ENCODE measurements around the gene C14orf119.

Gene C14orf119

DNA sequence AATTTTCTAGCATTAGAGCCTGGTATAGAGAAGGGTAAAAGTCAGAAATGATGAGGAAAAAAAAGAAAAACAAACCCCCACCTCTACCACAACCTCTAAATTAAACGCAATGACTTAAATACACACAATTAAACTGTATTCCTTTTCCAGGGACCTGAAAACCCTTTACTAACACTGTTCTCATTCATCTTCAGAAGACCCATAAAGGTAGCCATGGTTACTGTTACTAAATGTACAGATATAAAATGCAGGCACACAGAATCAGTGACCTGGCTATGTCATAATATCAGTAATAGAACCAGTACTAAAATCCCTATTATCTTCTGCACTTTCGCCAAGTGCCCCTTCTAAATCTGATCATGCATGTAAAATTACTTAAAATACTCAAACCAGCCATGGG, 1.8 kb upstream of the C14orf119 start:
- Histone ChIP-seq H3K9ac (ENCODE audit: insufficient read length, low read depth) (peak overlapping the region; percentile 99), H3K9me3 (ENCODE audit: insufficient read depth, low read length) (no peaks in the 10 kb centered on the region), H3K4me3 (ENCODE audit: insufficient read length, low read depth) (peak overlapping the region; percentile 94), H3K4me1 (ENCODE audit: insufficient read depth, insufficient read length) (no peaks in the 10 kb centered on the region), H3K27me3 (ENCODE audit: insufficient read depth, insufficient read length) (no peaks in the 10 kb centered on the region), H3K36me3 (ENCODE audit: insufficient read depth, insufficient read length, low read length) (peaks cover 60% of the 10 kb centered on the region)
- DNase-seq (ENCODE audit: low read depth, low spot score), result no peak
- no peak for TF ChIP-seq SUZ12 (IDR thresholded peaks at IDR 0.05; ENCODE audit: extremely low read depth, insufficient read depth, insufficient read length)

DNA sequence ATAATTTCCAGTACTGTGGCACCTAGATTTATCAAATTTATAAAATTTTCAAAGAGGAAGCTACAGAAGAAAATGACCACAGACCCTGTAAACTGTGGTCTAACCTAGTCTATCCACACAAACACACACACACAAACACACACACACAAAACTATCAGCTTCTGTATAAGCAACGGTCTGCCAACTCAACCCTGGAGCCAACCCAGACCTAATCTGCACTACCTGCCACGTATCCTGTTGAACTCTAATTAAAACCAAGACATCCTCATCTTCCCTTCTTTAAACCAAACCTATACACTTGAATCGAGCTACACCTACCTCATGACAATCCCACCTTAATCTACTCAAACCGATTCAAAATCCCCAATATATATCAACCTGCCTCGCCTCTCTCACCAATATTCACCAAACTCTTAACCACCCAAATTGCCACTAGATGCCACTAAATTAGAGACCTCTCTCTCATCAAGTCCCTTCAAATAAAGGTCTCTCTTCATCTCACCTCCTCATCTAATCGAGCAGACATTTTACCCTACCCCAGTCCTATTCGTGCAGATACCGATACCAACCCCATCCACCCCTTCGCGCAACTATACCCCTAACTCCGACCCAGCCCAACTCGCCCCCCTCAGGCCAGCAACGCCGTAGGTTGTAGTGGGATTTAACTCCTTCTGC, 1.2 kb upstream of the C14orf119 start:
- Histone ChIP-seq H3K4me3 (ENCODE audit: insufficient read length, low read depth) (peak overlapping the region; percentile 94), H3K9me3 (ENCODE audit: insufficient read depth, low read length) (no peaks in the 10 kb centered on the region), H3K36me3 (ENCODE audit: insufficient read depth, insufficient read length, low read length) (peaks cover 62% of the 10 kb centered on the region), H3K9ac (ENCODE audit: insufficient read length, low read depth) (peak overlapping the region; percentile 99), H3K4me1 (ENCODE audit: insufficient read depth, insufficient read length) (no peaks in the 10 kb centered on the region), H3K27me3 (ENCODE audit: insufficient read depth, insufficient read length) (no peaks in the 10 kb centered on the region)
- TF ChIP-seq YY1 (IDR thresholded peaks at IDR 0.05; ENCODE audit: insufficient read depth, insufficient read length) (no peak), ZNF274 (IDR thresholded peaks at IDR 0.05; ENCODE audit: low read depth, low read length) (no peak), SUZ12 (IDR thresholded peaks at IDR 0.05; ENCODE audit: extremely low read depth, insufficient read depth, insufficient read length) (no peak)
- no peak for DNase-seq (ENCODE audit: low read depth, low spot score)

DNA sequence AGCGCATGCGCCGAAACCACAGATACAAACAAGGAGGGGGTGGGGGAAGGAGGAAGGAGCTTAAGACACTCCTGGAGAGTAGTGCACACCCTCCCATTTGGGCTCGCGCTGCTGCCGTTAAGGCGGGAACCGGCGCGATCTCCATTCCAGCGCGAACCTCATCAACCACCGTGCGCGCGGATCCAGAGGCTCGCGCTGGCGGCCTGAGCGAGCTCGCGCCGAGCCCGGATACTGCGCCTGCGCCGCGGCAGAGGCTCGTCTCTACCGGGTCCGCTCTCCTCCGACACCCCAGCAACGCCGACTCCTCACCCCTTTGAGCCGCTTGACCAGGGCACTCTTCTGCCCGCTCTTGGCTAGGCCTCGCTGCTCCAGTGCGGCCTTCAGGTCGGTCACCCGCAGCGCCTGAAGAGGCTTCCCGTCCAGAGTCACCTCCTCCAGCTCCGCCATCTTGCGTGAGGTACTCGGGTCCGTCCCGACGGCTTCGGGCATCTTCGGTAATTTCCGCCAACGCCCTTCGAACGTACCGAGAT, 574 bp upstream of the C14orf119 start, which contains the start of gene ACIN1:
ACIN1 (minus strand) TSS at position 471 of the 530 bp plus-strand sequence; CDS start at position 447, 24 bp downstream.
- Histone ChIP-seq H3K4me3 (ENCODE audit: insufficient read length, low read depth) (peak within 1 kb of the TSS; percentile 94), H3K27me3 (ENCODE audit: insufficient read depth, insufficient read length) (no peaks in the 10 kb centered on the region), H3K4me1 (ENCODE audit: insufficient read depth, insufficient read length) (no peaks in the 10 kb centered on the region), H3K9me3 (ENCODE audit: insufficient read depth, low read length) (no peaks in the 10 kb centered on the region), H3K36me3 (ENCODE audit: insufficient read depth, insufficient read length, low read length) (peaks cover 58% of the 10 kb centered on the region), H3K9ac (ENCODE audit: insufficient read length, low read depth) (peak within 1 kb of the TSS; percentile 99)
- TF ChIP-seq SUZ12 (IDR thresholded peaks at IDR 0.05; ENCODE audit: extremely low read depth, insufficient read depth, insufficient read length) (no peak), YY1 (IDR thresholded peaks at IDR 0.05; ENCODE audit: insufficient read depth, insufficient read length) (peak; percentile 73), ZNF274 (IDR thresholded peaks at IDR 0.05; ENCODE audit: low read depth, low read length) (no peak)
- DNase-seq (ENCODE audit: low read depth, low spot score), result peak; percentile 80

DNA sequence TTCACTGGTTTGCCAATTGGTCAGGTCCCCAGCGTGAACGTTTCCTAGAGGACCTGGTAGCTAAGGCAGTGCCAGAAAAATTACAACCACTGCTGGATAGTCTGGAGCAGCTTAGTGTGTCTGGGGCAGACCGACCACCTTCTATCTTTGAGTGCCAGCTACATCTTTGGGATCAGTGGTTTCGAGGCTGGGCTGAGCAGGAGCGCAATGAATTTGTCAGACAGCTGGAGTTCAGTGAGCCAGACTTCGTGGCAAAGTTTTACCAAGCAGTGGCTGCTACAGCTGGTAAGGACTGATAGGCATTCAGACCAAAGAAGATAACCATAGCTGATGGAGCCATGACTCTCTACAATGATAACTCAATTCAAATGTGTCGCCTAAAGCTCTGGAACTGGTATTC, 2.5 kb downstream of the C14orf119 start:
- TF ChIP-seq YY1 (IDR thresholded peaks at IDR 0.05; ENCODE audit: insufficient read depth, insufficient read length) (no peak), ZNF274 (IDR thresholded peaks at IDR 0.05; ENCODE audit: low read depth, low read length) (no peak), SUZ12 (IDR thresholded peaks at IDR 0.05; ENCODE audit: extremely low read depth, insufficient read depth, insufficient read length) (no peak)
- Histone ChIP-seq H3K4me1 (ENCODE audit: insufficient read depth, insufficient read length) (no peaks in the 10 kb centered on the region), H3K27me3 (ENCODE audit: insufficient read depth, insufficient read length) (no peaks in the 10 kb centered on the region), H3K36me3 (ENCODE audit: insufficient read depth, insufficient read length, low read length) (peaks cover 34% of the 10 kb centered on the region), H3K4me3 (ENCODE audit: insufficient read length, low read depth) (no peak overlapping the region), H3K9ac (ENCODE audit: insufficient read length, low read depth) (no peak overlapping the region), H3K9me3 (ENCODE audit: insufficient read depth, low read length) (no peaks in the 10 kb centered on the region)
- DNase-seq (ENCODE audit: low read depth, low spot score), result no peak

DNA sequence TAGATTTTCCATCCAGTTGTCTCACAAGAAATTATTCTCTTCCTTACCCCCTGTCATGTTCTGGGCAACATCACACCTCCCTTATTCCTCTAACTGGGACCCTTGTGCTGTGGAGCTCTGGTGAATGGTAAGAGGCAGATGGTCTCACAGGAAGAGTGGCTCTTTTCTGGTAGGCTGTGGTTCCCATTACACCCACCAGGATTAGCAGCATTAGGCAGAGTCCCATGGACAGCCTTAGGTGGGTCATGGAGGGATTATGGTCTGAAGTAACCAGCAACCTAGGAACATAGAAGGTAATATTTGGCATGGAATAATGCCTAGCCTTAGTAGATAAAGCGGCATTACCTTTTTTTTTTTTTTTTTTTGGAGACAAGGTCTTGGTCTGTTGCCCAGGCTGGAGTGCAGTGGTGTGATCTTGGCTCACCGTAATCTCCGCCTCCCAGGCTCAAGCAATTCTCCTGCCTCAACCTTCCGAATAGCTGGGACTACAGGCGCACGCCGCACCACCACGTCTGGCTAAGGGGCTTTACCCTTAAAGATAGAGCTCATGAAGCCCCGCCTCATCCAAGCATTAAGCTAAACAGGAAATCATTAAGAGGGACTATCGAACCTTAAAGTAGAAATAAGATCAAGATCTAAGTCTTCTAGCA, 4.0 kb downstream of the C14orf119 start:
- Histone ChIP-seq H3K9ac (ENCODE audit: insufficient read length, low read depth) (no peak overlapping the region), H3K4me1 (ENCODE audit: insufficient read depth, insufficient read length) (no peaks in the 10 kb centered on the region), H3K9me3 (ENCODE audit: insufficient read depth, low read length) (no peaks in the 10 kb centered on the region), H3K27me3 (ENCODE audit: insufficient read depth, insufficient read length) (no peaks in the 10 kb centered on the region), H3K36me3 (ENCODE audit: insufficient read depth, insufficient read length, low read length) (peaks cover 28% of the 10 kb centered on the region), H3K4me3 (ENCODE audit: insufficient read length, low read depth) (no peak overlapping the region)
- DNase-seq (ENCODE audit: low read depth, low spot score), result no peak
- TF ChIP-seq SUZ12 (IDR thresholded peaks at IDR 0.05; ENCODE audit: extremely low read depth, insufficient read depth, insufficient read length) (no peak), ZNF274 (IDR thresholded peaks at IDR 0.05; ENCODE audit: low read depth, low read length) (no peak), YY1 (IDR thresholded peaks at IDR 0.05; ENCODE audit: insufficient read depth, insufficient read length) (no peak)

DNA sequence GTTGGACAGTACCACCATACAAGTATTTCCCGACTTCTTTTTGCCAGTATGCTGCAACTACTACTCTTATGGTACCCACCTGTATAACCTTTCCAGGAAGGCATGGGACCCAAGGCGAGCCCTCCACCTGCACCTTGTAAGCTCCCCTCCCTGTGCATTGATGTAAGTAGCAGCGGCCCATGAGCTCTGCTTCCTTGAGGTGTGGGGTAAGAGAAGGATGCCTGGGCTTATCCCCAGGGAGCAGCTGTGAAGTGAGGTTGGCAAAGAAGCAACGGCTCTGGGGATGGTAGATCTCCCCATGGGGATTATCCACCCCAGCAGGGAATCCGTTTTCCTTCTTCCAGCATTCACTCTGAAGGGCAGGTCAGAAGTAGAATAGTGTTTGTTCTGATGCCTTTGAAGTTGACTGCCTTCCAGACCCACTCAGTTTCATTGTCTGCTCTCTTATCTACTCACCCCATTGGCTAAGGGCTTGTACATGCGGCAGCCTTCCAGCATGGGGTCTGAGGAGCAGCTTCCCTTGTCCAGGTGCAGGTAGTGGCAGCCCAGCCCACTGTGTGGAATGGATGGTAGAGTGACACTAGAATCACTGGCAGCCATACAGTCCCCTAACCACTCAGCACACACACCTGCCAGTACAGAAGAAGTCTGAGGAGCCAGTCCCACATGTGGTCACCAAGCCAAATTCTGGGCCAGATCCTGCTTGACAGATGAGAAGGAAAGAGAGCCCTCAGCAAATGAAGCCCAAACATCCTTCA, 6.1 kb downstream of the C14orf119 start:
- H3K9me3 ChIP-seq (ENCODE audit: insufficient read depth, low read length), result no peaks in the 10 kb centered on the region
- H3K36me3 ChIP-seq (ENCODE audit: insufficient read depth, insufficient read length, low read length), result peaks cover 28% of the 10 kb centered on the region
- no peak for DNase-seq (ENCODE audit: low read depth, low spot score)
- no peak overlapping the region for H3K4me3 ChIP-seq (ENCODE audit: insufficient read length, low read depth)
- H3K27me3 ChIP-seq (ENCODE audit: insufficient read depth, insufficient read length), result no peaks in the 10 kb centered on the region
- TF ChIP-seq ZNF274 (IDR thresholded peaks at IDR 0.05; ENCODE audit: low read depth, low read length) (no peak), SUZ12 (IDR thresholded peaks at IDR 0.05; ENCODE audit: extremely low read depth, insufficient read depth, insufficient read length) (no peak), YY1 (IDR thresholded peaks at IDR 0.05; ENCODE audit: insufficient read depth, insufficient read length) (no peak)
- H3K4me1 ChIP-seq (ENCODE audit: insufficient read depth, insufficient read length), result no peaks in the 10 kb centered on the region
- H3K9ac ChIP-seq (ENCODE audit: insufficient read length, low read depth), result no peak overlapping the region

Measured in NT2/D1 (cell line).